ENCODE measurements around the gene GYS2.

GYS2 gene

DNA sequence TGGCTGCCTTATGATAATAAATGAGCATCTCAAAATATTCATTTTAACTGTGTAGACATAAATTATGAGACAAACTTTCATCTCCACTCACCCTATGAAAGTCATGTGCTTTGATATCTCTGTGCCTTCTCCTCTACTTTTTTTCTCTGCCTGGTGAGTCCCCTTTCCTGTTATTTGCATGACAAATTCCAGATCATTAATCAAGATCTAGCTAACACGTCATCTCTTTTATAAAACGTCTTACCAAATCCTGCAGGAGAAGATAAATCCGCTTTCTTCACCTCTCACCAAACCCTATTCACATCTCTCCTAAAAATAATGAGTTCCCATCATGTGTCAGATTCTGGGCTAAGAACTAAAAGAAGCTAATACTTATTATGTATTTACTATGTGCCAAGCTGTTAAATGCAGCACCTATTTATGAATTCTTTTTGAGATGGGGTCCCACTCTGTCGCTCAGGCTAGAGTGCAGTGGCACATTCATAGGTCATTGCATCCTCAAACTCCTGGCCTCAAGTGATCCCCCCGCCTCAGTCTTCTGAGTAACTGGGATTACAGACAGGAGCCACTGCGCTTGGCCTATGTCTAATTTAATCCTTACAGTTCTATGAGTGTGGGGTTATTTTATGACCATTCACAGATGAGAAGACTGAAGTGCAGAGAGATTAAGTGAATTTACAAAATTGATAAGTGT, 51.9 kb downstream of the GYS2 start:
- no peak for DNase-seq (ENCODE audit: low read depth)

DNA sequence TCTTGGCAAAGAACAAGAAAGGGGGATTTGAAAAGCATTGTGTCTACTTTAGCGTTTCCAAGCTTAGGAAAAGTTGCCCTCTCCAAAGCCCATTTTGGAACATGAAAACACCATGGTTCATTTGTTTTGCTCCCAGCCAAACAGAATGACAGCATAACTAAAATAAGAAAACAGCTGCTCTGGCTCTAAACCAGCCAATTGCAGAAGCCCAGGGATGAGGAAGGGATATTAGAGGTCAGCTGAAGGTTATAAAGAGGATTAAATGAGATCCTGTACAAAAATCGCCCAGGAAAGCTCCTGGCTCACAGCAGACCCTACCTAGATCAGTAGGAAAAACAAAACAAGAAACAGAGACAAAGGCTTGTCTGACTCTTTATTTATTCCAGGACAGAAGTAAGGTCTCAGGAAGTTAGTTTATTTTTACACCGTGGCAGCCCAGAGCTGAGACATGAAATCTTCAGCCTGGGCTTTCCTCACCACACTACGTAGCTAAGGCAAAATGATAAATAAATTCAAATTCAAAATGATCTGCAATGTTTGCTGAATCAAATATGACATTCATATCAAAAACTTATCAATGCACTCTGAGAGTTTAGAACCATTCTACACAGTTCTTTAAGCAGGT, 52.7 kb downstream of the GYS2 start:
- DNase-seq (ENCODE audit: low read depth) = no peak

- DNase-seq (ENCODE audit: low read depth) = no peak
These were observed 57.2 kb downstream of the GYS2 start for GRCh38 chr12:21547437-21547836.

GRCh38 chr12:21546716-21547115, 57.9 kb downstream of the GYS2 start:
- no peak for DNase-seq (ENCODE audit: low read depth)

DNA sequence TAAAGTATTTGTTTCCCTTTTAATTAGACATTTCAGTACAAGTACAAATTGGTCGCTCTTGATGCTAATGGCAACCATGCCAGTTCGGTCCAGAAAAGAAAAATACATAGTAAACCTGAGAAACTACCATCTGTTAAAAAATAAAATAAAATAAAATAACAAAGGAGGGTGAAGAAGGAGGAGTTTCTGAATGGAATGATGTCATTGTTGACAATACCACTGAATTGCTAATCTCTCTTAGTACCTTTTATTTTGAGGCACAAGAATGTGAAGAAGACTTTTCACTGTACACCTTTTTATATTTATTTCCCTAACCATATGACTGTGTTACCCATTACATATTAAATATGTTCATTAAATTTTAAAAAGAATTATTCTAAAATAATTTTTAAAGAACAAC, 59.1 kb downstream of the GYS2 start:
- no peak for DNase-seq (ENCODE audit: low read depth)

- no peak for DNase-seq (ENCODE audit: low read depth)
These were observed 61.5 kb downstream of the GYS2 start for GRCh38 chr12:21543151-21543550.

DNA sequence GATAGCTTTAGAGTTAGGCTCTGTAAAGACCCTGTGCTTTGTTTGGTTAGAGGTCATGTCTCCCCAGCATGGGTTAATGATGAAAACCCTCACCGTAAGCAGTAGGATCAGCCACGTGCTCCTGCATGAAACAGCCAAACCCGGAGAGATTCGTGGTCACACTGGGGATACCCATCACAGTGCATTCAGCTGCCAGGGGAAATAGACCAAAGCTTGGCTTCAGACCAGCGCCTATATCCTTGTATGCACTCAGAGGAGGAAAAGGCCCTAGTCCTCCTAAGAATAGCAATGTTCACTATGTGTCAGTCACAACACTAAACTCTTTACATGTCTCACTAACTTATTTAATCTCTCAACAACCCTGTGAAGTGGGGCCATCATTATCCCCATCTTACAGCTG, 62.2 kb downstream of the GYS2 start:
- DNase-seq (ENCODE audit: low read depth) = no peak

DNA sequence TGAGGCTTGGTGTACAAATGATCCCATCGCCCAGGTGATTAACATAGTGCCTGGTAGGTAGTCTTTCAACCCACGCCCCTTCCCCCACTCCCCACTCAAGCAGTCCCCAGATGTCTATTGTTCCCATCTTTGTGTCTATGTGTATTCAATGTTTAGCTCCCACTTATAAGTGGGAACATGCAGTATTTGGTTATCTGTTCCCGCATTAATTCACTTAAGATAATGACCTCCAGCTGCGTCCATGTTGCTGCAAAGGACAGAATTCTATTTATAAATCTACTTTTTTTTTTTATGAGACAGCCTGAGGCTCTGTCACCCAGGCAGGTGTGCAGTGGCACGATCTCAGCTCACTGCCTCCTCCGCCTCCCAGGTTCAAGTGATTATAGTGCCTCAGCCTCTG, 62.9 kb downstream of the GYS2 start:
- no peak for DNase-seq (ENCODE audit: low read depth)

DNA sequence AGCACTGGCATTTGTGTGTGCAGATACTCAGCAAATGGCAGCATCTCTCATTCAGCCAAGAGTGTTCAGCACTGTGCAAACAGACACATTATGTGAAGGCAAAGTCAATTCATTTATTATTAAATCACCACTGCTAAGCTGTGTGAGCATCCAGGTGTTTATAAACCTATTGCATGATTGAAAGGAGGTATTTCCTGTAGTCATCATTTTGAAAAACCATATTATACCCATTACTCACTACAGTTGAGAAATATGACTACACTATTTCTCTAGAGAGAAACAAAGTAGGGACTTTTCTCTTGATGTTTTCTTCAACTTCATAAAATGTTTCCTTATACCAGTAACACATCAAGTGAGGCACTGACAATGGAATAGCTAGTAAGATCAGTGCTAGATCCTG, 64.8 kb downstream of the GYS2 start:
- no peak for DNase-seq (ENCODE audit: low read depth)

- DNase-seq (ENCODE audit: low read depth) = no peak
These were observed 66.5 kb downstream of the GYS2 start for GRCh38 chr12:21538061-21538653.

DNA sequence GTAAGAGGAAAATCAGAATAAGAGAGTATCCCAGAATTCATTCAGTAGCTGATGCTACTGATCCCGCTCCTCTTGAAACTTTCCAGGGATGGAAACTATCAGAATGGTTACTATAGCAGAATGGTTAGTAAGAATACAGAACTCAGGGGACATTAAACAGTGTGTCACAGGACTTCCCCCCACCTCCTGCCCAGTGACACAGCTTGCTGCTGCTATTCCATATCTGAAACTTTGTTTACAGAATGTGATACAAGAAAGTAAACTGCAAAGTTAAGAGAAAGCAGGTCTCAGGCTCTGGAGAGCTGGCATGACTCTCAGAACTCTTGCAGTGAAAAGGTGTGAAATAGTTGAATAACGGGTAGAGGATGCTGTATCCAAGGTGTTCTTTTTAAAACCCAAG, 75.2 kb downstream of the GYS2 start:
- DNase-seq (ENCODE audit: low read depth) = no peak

- no peak for DNase-seq (ENCODE audit: low read depth)
These were observed 75.7 kb downstream of the GYS2 start for GRCh38 chr12:21528953-21529352.

GRCh38 chr12:21527451-21528180, 77.0 kb downstream of the GYS2 start:
- peak; percentile 20 for DNase-seq (ENCODE audit: low read depth)

- DNase-seq (ENCODE audit: low read depth) = no peak
These were observed 77.8 kb downstream of the GYS2 start for GRCh38 chr12:21526721-21527345.

GRCh38 chr12:21526053-21526452, 78.6 kb downstream of the GYS2 start, which contains the start of gene SPX:
TSS of gene SPX (plus strand) at chr12:21526296. CDS start at chr12:21526473, 177 bp downstream.
- DNase-seq (ENCODE audit: low read depth) = no peak

- no peak for DNase-seq (ENCODE audit: low read depth)
These were observed 81.5 kb downstream of the GYS2 start for GRCh38 chr12:21523148-21523547.

GRCh38 chr12:21521541-21521940, 83.1 kb downstream of the GYS2 start:
- no peak for DNase-seq (ENCODE audit: low read depth)

DNA sequence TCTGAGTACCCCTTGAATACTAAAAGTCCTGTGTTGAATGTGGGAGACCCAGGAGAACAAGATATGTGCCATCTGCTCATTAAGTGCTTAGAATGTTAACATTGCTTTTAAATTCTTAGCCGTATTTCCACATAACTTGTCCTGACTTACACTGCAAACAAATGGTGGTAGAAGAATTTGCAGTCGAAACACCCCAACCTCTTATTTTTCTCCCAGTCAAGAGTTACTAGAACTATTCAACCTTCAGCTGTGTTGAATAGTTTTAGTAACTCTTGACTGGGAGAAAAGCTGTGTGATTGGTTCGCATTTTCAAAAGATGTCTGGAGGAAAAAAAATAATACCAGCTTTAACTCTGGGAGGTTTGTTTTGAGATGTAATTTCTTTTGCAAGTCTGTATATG, 86.2 kb downstream of the GYS2 start:
- no peak for DNase-seq (ENCODE audit: low read depth)

DNA sequence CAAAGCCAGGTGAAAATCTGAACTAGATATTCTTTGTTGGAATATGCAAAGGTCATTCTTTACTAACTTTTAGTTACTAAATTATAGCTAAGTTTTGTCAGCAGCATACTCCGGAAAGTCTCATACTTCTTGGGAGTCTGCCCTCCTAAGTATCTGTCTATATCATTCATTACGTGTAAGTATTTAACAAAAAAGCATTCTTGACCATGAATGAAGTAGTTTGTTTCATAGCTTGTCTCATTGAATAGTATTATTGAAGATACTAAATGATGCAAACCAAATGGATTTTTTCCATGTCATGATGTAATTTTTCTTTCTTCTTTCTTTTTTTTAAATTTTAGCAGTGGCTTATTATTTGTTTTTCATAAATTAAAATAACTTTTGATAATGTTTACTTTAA, 88.4 kb downstream of the GYS2 start:
- DNase-seq (ENCODE audit: low read depth) = no peak

DNA sequence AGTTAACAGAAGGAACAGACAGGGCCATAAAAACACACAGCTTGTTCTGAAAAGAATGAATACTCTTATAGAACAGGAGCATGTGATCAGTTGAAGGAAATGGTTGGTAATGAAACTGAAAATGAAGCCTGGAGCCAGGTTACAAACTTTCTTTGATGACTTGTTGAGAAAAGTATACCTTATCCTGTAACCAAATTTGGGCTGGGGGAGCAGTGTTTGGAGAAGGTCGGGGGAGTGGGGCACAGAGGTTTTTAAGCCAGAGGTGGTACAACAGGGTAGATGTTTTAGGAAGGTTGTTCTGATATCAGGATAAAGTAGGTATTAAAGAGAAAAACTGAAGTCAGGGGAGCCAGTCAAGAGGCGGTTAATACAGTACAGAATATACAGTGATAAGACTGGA, 94.9 kb downstream of the GYS2 start:
- no peak for DNase-seq (ENCODE audit: low read depth)

DNA sequence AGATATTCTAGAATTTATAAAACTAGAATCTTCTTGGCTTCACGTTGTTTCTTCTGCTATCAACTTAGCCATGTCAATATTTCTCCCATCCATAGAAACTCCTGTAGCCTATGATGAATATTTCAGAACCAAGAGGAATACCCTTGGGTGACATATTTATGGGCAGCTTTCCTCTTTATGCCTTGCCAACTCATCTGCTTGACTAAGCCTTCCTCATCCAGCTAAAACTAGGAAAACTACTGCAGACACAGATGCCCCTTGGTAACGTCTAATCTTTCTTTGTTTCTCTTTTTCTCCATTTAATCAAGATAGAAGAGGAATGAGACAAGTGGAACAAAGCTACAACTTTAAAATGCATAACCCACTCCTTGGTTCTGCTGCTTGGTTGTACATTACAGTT, 96.8 kb downstream of the GYS2 start:
- DNase-seq (ENCODE audit: low read depth) = no peak

DNA sequence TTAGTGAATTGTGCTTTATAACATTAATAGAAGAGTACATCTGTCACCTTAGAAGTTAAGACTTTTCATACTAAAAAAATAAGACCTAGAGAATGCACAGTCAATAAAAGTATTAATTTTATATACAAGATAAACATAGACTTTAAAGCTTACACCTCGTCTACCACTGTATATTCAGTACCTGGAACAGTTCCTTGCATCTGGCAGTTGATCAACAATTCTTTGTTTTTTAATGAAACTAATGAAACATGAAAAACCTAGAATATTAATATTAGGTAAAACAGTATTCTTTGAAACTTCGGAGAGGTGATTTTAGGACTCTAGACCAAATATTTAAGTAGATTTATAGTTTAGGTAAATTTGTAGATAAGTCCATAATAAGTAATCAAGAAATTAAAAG, 98.8 kb downstream of the GYS2 start:
- no peak for DNase-seq (ENCODE audit: low read depth)

GRCh38 chr12:21502872-21503271, 101.8 kb downstream of the GYS2 start:
- DNase-seq (ENCODE audit: low read depth) = no peak
